KBM-7 (cell line): ENCODE results near the gene FCHSD2.
"Not testable (repeated sequence)": the region's sequence is repeated elsewhere in the genome, so short reads cannot be mapped to it uniquely, and the experiment has no call there.

Experiments used
- DNase-seq: peaks from one replicate; pipeline ENCODE4 v3.0.0-alpha.2; 2015
- in situ Hi-C: fragments of 300-500 bp; cut with MboI; formaldehyde crosslinking; loops from 2 replicates; pipeline ENCODE4 v1.14.3; 2020; ENCODE audit warnings: low sequenced_read_pairs, low pct_unique_long_range_greater_than_20kb, mixed read lengths

FCHSD2 gene

DNA sequence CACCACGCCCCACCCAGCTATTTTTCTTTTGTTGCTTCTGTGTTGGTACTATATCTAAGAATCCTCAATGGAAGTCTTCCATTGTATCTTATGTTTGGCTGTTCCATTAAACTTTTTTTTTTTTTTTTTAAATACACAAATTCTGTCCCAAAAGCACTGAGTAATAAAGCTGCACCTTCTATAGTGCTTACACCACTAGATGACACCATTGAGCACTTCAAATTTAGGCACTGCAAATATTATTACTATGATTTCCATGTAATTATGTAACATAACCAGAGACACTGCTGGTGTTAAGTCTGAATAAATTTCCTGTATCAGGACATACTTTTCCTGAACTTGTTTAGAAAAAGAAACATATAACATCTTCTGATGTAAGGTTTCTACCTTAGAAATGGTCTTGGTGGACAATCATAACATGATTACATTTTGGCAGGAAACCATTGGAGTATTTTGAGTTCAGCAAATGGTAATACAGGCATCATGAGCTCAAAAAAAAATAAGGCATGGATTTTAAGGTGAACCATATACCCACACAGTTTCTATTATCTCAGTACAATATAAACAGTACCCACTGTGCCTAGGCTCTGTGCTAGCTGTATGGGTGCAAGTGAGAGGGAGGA, 217.4 kb downstream of the FCHSD2 start:
- DNase-seq: peak; percentile 43
- in situ Hi-C loops: no loop called here

DNA sequence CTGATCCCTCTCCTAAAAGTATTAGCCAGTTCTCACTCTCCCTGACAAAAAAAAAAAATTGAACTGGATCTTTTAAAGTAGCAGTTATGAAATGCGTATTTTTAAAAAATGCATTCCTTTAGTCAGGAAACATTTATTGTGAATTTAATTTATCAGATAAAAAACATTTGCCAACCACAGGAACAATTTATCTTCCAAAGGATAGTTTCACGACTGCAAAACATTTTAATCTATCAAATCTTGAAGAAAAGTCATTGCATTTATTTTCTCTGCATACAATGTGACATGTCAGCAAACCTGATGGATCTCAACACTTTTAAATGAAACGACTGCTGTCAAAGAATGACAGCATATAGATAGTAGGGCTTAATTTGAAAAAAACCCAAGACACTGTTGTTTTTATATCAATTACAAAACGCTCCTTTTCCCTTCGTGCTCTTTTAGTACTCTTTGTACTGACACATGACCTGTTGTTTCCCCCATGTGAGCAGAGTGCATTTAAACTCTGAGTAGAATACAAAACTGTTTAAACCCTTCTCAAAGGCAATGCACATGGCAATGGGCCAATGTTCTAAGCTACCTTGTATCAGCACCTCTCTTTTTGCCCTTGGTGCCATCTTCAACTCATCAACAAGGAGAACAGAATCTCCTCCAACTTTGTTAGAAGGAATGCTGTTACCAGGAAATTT, 220.9 kb downstream of the FCHSD2 start:
- in situ Hi-C loops: no loop called here
- DNase-seq: no peak

DNA sequence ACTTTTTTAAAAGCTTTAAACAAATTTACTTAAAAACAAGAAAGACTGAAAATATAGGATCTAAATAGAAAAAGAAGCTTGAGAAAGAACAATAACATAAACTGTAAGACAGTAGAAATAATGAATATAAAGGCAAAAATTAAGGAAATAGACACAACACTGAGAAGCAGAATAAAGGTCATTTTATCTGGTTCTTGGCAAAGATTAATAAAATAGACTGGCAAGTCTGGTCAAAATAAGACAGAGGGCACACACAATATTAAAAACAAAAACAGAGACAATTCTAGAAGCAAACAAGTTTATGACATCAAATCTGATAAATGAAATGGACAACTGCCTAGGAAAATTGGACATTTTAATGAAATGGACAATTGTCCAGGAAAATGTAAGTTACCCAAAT, 222.1 kb downstream of the FCHSD2 start:
- in situ Hi-C loops: no loop called here

DNA sequence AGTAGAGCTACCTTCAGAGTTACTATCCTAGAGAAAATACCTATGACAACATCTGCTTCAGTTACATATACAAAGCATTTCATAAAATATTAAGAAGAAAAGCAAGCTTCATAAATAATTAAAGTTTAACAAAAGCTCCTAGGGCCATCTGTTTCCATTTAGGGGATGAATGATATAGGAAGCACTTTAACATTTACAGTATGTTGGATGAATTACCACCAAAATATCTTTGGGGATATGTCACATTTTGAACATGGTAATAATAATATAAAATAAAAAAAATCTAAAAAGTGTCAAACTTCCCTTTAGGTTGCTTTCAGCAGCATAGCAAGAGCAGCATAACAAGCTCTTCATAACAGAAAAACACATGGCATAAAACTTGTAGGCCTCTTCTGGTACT, 223.3 kb downstream of the FCHSD2 start:
- no peak for DNase-seq
- in situ Hi-C loops: no loop called here

More for the DNA sequence above, 222.1 kb downstream of the FCHSD2 start:
- no peak for DNase-seq

DNA sequence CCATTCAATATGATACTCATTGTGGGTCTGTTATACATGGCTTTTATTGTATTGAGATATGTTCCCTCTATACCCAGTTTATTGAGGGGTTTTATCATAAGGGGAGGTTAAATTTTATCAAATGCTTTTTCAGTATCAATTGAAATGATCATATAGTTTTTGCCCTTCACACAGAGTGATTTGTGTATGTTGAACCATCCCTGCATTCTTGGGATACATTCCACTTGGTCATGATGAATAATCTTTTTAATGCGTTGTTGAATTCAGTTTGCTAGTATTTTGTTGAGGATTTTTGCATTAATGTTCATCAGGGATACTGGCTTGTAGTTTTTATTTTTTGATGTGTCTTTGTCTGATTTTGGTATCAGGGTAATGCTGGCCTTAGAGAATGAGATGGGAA, 229.9 kb downstream of the FCHSD2 start:
- no peak for DNase-seq
- in situ Hi-C loops: no loop called here

DNA sequence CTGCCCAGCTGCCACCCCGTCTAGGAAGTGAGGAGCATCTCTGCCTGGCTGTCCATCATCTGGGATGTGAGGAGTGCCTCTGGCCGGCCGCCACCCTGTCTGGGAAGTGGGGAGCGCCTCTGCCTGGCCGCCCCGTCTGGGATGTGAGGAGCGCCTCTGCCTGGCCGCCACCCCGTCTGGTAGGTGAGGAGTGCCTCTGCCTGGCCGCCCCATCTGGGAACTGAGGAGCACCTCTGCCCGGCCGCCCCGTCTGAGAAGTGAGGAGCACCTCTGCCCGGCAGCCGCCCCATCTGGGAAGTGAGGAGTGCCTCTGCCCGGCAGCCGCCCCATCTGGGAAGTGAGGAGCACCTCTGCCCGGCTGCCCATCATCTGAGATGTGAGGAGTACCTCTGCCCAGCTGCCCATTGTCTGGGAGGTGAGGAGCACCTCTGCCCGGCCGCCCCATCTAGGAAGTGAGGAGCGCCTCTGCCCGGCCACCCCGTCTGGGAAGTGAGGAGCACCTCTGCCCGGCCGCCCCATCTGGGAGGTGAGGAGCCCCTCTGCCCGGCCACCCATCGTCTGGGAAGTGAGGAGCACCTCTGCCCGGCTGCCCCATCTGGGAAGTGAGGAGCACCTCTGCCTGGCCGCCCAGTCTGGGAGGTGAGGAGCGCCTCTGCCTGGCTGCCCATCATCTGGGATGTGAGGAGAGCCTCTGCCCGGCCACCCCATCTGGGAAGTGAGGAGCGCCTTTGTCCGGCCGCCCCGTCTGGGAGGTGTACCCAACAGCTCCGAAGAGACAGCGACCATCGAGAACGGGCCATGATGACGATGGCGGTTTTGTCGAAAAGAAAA, 232.3 kb downstream of the FCHSD2 start:
- in situ Hi-C loops, DNase-seq: not testable (repeated sequence)

DNA sequence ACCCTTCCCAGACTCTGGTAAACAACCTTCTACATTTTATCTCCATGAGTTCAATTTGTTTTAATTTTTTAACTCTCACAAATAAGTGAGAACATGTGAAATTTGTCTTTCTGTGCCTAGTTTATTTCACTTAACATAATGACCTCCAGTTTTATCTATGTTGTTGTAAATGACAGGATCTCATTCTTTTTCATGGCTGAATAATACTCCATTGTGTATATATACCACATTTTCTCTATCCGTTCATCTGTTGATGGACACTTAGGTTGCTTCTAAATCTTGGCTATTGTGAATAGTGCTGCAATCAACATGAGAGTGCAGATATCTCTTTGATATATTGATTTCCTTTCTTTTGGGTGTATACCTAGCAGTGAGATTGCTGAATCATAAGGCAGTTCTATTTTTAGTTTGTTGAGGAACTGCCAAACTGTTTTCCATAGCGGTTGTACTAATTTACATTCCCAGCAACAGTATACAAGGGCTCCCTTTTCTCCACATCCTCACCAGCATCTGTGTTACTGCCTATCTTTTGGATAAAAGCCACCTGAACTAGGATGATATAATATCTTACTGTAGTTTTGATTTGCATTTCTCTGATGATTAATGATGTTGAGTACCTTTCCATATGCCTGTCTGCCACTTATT, 234.0 kb downstream of the FCHSD2 start:
- in situ Hi-C loops: no loop called here
- no peak for DNase-seq

DNA sequence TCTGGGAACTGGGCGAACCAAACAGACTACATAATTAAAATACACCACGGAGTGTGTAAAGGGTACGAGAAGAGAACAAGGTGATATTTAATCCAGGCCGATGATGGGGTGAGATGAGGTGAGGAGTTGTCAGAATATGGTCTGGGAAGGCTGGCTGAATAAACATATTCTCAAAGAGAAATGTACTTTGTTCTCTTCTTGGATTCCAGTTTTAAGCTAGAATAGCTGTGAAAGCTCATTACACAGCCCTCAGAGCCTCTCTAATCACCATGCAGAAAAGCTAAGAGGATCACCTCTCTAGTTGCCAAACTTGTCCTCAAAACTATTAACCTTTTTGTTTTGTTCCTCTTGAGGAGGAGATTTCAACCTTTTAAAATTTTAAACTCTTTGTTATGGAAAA, 238.1 kb downstream of the FCHSD2 start:
- no peak for DNase-seq

DNA sequence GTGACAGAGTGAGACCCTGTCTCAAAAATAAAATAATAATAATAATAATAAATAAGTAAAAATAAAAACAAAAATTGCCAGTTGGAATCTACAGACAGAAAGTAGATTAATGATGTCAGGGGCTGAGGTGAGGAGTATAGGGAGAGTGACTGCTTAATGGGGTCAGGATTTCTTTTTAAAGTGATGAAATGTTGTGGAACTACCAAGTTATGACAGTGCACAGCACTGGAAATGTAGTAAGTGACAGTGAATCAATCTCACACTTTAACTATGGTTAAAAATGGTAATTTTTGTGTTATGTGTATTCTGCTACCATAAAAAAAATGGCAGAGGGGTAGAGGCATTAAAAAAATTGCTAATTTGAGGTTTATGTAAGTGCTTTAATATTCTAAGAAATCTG, 240.7 kb downstream of the FCHSD2 start:
- in situ Hi-C loops: no loop called here
- DNase-seq: no peak

More for the DNA sequence above, 238.1 kb downstream of the FCHSD2 start:
- in situ Hi-C loops: no loop called here

DNA sequence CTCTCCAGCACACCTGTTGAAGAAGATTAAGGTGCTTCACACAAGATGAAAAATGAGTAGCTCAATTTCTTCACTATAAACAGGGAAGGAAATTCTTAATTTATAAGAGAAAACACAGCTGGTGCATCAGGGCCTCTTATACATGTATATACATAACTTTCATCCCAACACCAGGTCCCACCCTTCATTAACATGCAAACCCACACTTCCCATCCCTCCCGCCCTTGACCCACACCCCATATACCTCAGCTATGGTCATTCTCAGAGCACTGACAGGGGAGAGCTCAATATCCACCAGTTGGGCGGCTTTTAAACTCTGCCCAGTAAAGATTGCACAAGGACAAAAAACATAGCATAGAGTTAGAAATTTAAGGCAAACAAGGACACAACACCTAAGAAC, 242.1 kb downstream of the FCHSD2 start:
- DNase-seq: no peak
- in situ Hi-C loops: no loop called here

DNA sequence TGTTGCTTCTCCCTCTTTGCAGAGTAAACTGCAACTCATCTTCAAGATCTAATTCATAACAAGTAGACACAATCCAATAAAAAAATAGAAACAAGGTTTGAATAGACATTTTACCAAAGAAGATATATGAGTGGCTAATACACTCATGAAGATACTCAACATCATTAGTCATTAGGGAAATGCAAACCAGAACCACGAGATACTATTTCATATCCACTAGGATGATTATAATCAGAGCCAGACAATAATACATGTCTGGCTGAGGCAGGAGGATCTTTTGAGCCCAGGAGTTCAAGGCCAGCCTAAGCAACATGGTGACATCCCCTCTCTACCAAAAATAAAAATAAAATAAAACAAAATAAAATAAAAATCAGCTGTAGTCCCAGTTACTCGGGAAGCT, 242.9 kb downstream of the FCHSD2 start:
- no peak for DNase-seq
- in situ Hi-C loops: no loop called here

DNA sequence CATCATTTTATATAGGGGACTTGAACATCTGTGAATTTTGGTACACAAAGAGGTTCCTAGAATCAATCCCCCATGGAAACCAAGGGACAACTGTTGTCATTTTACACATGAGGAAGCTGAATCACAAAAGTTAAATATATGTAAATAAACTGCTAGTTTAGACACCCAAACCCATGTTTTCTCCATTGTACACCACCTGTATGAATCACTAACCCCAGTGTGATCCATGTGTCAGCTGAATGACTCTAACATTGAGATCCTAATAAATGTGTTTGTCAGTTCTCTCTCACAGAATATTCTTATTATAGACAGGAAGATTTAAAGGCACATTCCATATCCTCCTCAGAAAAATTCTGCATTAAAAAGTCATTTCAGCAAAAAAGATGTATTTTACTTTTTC, 244.6 kb downstream of the FCHSD2 start:
- no peak for DNase-seq
- in situ Hi-C loops: no loop called here

DNA sequence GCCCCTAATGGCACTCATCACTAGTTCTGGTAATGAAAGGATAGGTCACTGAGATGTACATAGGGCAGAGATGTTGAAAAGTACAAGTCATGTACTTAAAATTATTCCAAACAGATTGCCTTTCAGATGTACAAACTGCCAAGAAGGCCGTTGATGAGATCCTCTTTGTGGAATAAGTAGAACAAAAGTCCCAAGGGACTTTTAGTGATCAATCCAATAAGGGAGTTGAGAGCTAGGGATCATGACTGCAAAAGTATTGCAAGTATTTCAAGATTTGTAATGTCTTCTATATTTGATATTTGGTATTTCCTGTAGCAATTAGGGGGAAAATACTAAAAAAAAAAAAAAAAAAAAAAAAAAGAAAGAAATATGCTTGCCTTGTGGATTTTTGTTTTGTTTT, 245.7 kb downstream of the FCHSD2 start:
- no peak for DNase-seq
- in situ Hi-C loops: no loop called here

DNA sequence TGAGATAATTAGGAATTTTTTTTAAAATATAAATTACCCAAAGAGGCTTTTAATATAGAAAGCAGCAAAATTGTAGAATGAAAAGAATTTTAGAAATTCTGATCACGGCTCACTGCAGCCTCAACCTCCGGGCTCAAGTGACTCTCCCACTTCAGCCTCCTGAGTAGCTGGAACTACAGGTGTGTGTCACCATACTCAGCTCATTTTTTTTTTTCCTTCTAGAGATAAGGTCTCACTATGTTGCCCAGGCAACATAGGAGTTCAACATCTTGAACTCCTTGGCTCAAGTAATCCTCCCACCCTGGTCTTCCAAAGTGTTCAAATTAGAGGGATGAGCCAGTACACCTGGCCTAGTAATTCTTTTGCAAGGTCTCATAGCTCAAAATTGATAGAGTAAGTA, 251.2 kb downstream of the FCHSD2 start:
- in situ Hi-C loops: no loop called here
- DNase-seq: no peak

DNA sequence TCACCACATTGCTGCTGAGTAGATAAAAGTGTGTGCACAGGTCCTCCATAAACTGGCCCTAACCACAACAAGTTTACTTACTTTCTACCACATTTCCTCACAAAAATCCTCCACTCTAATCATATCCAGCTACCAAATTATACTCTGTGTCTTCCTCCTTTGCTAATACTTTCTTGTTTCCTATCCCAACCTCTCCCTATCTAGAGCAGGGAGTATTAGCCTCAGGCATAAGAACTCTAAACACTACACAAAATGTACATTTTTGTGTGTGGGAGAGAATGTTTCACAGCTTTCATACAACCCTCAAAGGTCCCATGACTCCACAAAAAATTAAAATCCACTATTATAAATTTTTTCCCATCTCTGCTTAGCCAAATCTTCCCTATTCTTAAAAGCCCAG, 255.5 kb downstream of the FCHSD2 start:
- no peak for DNase-seq
- in situ Hi-C loops: no loop called here

DNA sequence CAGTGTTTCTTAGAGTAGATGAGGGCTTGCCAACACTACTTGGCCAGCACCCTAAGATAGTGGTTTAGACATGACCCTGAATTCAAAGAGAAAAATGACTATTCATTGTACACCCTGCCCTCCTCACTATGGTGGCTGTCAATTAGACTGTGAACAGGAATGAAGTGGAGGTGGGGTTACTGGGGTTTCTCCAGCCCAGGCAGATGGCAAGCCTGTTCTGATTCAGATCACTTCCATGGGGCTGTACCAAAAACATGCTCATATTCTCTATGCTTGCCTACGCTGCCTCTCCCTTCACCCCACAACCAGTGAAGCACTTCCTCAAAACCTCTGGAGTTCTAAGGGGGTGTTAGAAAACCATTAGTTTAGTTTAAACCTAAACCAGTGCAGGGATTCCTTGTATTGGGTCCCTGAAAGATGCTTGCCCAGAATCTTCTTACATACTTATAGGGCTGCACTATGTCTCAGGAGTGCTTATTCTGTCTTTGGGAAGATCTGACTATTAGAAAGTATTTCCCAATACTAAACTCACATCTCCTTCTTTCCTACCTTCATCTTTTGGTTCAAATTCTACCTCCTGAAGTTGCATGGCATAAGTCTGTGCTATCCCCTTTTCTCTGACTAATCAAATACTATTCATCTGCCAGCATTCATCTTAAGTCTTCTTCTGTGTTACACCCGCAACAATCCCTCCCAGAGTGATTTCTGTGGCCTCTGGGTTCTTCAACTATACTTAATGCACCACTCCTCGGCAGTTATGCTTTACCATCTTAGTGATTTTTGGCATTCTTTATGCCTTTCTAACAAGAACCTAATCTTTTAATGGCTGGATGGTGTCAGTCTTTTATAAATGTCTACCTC, 256.1 kb downstream of the FCHSD2 start:
- in situ Hi-C loops: no loop called here

DNA sequence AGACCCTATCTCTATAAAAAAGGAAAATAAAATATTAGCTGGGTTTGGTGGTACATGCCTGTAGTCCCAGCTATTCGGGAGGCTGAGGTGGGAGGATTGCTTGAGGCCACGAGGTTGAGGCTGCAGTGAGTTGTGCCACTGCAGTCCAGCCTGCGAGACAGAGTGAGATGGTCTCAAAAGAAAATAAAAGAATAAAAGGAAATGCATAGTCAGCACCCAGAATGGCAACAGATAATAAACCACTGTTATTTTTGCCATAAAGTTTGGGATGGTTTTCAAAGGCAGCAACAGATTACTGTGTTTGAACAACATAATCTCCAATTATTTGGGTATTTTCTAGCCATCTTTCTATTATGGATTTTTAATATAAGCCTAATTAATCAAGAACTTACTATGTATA, 266.0 kb downstream of the FCHSD2 start:
- in situ Hi-C loops: no loop called here
- no peak for DNase-seq

More for the DNA sequence above, 256.1 kb downstream of the FCHSD2 start:
- no peak for DNase-seq

DNA sequence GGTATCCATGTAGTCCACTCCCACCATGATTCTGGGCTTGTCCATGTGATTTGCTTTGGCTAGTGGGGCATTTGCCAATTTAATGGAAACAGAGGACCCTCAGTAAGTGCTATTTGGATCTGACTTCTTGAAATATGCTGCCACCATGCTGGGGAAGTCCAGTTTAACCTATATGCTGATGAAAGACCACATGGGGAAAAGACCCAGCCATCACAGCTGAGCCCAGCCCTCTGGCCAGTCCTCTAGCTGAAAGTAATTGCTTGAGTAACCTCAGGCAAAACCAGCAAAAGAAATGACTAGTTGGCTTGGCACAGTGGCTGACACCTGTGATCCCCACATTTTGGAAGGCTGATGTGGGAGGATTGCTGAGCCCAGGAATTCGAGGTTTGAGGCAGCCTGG, 266.4 kb downstream of the FCHSD2 start:
- no peak for DNase-seq
- in situ Hi-C loops: no loop called here

DNA sequence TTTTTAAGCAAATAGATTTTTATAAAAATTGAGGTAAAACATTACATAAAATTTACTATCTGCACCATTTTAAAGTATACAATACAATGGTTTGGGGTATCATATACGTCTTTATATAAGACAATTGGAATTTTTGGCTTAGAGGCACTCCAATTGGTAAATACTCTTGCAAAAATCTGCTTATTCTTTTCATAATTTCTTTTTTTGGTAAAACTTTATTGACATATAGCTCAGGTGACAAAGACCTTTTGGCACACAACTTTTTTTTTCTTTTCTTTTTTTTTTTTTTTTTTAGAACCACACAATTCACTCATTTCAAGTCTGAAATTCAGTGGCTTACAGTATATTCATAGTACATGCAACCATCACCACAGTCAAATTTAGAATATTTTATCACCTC, 270.1 kb downstream of the FCHSD2 start:
- in situ Hi-C loops: no loop called here
- no peak for DNase-seq
